HG02763 (cell line): ENCODE data around the gene LRMDA.
A peak's percentile ranks its signal among the peaks of the same experiment; 100 is the strongest.

Experiments
- ATAC-seq: cut with Tn5 transposase; IDR thresholded peaks from one replicate; pipeline ENCODE4 v1.9.1; 2021; ENCODE audit warnings: mild to moderate bottlenecking, moderate library complexity; ENCODE audit not compliant: unreplicated experiment

The LRMDA gene

DNA sequence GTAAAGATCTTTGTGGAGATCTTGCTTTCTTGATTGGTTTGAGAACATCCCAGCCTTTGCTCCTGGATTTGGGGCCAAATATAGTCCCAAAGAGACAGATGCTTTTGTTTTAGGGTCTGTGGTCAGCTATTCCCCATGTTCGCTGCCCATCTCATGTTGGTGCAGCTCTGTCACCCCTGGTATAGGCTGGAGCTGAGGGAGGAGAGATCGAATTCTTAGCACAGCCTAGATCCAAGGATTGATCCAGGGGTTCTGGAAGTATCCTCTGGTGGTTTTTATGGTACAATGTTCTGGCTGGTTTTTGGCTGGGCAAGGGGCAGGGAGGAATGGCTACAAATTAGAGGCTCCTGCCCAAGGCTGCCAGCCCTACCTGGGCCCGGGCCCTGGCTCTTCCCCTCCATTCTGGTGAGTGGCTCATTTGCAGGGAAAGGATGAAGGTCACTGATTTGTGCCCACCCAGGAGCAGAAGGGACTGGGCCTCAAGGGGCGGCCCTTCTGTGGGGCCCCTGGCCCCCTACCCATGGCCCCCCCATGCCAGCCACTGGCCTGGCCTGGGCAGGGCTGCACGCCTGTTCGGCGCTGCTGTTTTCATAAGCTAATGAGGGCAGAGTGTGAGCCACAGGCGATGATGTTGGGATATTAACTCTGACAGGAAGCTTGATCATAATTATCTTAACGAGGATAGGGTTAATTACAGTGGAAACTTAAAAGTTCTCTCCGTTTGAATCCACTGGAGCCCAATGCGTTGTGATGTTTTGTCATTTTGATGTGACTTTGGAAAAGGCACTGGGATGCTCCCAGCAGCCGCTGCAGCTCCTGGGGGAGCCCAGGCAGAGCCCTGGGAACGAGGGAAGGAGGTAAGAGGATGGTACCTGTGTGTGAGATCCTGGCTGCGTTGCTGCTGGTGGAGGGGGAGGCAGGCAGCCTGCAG lies 600.6 kb downstream of the LRMDA start:
- no peak for ATAC-seq

DNA sequence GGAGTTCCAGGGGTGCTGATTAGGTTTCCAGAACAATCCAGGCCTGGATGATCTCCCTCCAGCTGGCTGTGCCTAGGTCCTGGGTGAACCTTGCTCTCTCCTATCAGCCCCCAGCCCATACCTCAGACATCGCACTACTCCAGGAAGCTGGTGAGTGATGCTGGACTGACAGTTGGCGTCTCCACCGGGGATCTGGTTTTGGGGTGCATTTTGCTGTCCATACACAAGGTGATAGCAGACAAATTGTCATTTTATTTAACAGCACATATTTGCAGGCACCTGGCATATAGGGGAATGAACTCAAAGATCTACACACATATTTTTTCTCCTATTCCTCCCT lies 601.2 kb downstream of the LRMDA start:
- ATAC-seq, result no peak

DNA sequence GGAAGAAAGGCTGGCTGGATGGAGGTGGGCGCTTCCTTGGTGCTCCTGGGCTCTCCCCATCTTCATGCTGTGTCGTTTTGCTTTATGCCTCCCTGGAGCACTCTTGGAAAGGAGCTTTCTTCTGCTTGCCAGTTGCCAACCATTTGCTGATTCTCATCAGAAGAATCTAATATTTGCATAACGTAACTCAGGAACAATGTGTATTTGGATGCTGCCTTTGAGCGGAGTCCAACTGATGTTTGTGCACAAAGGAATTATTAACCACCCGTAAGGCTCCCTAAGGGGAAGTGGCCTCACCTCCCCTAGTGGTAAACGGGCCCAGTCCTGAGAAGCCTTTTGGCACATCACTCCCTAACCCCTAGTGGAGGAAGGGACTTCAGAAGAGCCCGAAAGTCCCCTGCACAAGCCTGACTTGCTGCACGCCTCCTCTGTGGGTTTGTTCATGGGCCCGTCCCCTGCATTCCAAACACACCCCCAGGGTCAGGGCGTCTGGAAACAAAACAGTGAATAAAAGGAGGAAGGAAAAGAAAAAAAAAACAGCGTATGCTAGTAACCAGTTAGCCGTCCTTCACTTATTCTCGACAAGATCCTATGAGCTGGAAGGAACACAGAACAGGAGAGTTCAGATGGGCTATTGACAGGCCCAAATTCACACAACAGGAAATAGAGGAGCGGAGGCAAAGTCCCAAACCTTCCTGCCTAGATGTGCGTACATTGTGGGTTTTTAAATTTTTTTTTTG lies 602.2 kb downstream of the LRMDA start:
- ATAC-seq, result no peak

DNA sequence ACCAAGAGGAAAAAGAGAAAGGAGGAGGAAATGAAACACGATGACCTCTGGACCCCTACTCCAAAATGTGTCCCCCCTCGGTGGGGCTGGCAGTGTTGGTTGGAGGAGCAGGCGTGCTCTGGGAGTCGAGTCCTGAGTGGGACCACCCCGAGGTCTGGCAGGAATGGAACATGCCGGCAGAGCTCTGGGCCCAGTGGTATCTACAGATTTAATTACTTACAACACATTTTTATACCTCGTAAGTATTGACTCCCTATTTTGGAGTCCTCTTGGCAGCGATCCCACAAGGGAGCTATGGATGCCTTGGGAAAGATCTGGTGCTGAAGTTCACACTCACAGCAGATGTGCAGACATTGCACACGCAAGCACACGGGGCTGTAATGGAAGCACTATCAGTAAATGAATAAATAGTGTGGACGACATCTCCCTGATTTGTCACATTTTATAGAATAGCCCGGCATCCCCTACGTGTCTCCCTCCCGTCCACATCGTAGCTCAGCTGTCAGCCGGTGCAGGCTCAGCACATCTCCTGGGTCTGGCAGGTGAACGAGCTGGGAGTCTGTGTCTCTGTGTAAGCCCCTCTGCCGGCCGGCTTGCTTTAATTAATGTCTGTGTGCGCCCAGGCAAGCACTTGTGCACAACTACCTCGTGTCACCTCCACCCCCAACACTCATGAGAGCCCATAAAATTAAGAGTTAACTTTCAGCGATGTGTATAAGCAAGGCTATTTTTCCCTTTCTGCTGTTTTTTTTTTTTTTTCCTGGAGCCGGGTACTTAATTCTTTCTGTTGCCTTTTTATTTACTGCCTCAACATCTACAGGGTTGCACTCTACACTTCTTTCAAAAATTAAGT lies 603.2 kb downstream of the LRMDA start:
- no peak for ATAC-seq

DNA sequence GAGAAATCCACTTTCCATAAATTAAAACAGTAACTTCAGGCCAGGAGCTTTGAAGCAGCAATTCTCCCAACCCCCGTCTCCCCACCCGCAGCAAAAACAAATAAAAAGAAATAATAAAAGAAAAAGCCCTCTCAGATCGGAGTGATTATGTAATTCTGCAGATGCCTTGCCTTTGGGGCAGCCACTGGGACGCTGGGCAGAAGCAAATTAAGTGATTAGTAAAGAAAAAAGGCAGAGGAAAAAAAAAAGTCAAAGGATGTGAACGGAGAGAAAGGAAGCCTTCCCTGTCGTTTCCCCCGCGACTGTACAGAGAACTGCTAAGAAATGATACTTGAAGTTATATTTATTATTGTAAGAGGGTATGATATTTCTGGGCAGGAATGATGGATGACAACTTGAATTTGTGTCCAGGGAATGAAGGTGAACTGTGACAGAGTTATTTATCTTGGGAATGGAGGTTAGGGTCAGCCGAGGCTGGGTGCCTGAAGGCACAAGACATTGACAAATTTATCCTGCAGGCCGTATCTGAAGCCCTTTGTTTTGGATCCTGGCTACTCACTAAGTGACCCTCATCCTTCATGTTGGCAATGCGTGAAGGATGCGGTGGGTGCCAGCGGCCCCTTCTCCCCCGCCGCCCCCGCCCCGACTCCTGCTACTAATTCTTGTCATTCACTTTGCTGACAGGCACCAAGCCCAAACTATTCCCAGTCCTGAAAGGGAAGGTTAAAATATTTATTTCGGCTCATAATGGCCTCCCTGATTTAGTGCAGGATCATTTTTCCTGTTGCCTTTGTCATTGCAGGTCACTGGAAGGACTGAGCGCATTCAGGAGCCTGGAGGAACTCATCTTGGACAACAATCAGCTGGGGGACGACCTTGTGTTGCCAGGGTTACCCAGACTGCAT lies 604.0 kb downstream of the LRMDA start:
- no peak for ATAC-seq

DNA sequence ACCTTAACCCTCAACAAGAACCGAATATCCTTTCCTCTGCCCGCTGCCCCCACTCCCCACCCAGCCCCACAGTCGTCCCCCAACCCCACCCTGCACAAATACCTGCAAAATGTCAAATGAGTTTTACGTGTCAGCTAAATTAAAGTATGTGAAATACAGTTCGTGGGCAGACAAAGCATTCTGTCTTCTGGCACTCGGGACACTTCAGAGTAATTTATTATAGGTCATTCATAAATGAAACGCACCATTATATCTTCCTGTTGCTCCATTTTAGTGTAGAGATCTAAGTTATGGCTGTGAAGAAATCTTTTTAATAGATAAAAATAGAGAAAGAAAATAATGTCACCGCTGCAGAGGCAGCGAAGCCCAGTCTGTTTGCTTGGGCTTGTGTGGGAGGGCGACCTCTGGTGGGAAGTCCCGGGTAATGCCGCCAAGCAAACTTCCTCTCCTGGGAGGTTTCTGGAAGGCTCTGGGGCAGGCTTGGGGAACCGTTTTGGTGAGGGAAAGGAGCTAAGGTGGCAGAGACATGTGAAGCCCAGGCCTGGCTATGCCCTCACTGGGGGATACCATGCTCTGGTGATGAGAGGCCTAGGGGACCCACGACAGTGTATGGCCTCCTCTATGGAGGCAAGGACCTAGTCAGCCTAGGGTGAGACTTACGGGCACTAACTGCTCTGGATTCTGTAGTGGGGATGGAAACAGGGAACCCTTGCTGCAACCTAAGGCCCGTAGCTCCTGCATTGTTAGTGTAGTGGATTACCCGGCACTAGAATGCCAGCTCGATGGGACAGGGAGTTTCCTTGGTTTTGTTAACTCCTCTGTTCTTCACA lies 604.9 kb downstream of the LRMDA start:
- peak; percentile 65 for ATAC-seq

DNA sequence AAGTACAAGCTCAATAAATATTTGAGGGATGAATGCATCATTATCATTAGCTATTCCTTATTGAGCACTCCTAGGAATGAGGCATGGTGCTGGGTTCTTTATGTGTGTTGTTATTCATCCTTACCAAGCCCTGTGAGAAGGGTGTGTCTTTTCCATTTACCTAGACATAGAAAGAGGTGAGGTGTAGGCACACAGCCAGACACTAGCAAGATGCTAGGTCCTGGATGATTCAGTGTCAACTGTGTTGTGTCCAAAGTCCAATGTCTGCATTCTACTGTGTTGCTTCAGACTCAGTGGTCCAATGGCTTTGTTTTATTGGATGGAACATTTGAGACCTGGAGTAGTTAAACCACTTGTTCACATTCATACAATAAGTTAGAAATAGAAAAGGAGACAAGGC lies 605.5 kb downstream of the LRMDA start:
- no peak for ATAC-seq

DNA sequence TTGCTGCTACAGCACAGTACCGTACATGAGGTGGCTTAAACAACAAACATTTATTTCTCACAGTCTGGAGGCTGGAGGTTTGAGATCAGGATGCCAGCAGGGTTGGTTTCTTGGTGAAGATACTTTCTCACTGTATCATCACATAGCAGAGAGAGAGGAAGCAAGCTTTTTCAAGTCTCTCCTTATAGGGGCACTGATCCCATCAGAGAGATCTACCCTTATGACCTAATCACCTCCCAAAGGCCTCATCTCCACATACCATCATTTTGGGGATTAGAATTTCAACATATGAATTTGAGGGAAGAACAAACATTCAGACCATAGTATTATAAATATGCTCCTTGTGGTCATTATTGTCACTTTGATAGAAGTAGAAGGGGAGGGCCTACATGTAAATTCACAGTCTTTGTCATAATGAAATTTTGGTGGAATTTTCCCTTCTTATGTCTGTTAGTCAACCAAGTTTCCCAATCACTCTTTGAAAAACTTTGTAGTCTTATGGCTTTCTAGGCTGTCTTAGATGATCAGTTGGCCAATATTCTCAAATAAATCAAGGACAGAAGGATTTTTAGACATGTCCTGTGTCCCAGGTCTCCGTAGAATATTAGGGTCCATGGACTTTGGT lies 606.2 kb downstream of the LRMDA start:
- ATAC-seq, result no peak

DNA sequence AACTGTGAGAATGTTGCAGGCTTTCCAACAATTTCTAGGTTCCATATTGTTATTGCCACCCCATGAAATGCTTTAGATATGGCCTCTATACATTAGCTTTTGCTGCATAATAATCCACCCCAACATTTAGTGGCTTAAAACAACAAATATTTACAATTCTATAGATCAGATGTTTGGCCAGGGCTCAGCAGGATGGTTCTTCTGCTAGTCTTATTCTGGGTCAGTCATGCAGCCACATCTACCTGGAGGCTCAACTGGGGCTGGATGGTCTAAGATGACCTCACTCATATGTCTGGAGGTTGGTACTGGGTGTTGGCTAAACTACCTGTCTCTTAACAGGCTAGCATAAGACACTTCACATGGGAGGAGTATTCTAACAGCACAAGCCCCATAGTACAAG lies 607.3 kb downstream of the LRMDA start:
- ATAC-seq, result no peak

DNA sequence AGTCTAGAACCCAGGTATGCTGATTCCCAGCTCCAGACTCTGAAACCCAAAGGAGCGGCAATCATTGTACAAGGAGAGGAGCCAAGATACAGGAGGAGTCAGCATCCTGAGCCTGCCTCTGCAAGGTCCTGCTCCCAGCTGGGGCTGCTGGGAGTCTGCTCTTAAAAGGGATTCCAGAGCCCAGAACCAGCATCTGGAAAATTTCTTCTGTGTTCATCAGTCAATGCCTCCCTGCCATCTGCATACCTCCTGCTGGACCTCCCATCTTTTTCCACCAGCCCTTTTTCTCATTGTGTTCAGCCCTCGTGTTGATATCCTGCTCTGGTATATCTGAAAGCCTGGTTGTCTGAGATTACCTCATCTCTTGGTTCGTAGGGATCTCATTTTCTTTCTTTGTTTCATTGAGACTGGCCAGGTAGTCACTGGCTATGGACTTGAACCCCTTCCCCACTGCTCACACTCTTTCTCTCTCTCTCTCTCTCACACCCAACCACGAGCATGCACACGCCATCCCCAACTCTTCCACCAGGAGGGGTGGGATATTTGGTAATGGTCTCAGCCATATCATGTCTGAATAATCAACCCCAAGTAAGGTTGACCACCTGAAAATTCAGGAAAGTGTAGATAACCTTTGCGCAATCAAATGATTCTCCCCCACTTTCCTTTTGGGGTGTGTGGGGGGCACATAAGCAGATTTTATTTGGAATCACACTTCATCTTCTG lies 608.8 kb downstream of the LRMDA start:
- ATAC-seq, result no peak

DNA sequence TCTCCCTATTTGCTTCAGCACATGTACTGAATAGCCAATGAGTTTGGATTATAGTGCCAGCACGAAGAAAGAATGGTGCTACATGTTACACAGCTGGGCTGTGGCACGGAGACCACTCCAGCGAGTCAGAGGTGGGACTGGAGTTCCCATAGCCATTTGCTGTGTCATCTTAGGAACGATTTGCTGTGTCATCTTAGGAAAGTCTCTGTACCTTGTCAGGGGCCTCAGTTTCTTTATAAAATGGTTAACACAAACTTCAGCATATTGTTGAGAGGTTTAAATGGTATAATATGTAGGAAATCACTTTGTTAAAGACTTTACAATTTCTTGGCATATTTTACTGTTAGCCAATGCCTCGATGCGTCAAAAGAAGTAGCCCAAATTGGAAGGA lies 609.4 kb downstream of the LRMDA start:
- ATAC-seq, result no peak

DNA sequence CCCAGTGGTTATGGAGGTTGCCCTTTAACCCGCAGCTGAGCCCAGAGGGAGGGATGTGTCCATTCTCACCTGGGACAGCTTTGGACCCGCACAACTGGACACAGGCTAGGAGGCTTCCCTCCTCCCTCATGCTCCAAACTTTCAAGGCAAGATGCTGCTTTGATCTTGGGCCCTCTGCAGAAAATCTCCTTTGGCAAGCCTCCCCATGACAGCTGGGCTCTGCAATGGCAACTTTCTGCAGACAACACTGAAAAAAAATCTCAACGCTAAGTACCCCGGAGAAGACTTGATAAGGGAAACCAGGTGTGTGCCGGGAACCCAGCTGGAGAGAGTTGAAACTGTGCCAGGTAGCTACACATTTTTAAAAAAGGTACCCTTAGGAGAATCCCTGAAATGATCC lies 610.1 kb downstream of the LRMDA start:
- no peak for ATAC-seq

DNA sequence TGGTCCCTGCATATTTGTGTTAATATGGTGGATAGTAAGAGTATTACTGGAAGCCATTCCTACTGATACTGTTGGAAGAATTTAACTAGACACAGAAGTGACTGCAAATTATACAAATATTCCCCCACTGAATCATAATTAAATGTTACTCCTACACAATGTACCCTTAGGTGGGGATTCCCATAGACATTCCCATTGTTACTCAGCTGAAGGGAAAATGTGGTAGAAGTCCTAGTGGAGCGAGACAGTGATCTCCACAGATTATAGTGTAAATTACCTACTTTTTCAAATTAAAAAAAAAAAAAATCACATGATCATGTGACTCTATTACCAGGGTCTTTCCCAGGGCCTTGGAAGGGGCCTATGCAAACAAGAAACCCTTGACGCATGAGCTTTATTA lies 611.8 kb downstream of the LRMDA start:
- no peak for ATAC-seq

DNA sequence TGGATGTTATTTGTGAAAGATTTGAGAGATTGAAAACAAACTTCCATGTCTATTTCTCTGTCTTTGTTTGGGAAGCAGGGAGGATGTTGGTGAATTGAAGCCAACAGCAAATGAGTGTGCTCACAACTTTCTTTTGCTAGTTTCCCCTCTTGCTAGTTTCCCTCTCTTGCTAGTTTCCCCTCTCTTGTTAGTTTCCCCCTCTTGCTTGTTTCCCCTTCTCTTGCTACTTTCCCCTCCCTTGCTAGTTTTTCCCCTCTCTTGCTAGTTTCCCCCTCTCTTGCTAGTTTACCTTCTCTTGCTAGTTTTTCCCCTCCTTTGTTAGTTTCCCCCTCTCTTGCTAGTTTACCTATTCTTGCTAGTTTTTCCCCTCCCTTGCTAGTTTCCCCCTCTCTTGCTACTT lies 613.3 kb downstream of the LRMDA start:
- ATAC-seq, result no peak

DNA sequence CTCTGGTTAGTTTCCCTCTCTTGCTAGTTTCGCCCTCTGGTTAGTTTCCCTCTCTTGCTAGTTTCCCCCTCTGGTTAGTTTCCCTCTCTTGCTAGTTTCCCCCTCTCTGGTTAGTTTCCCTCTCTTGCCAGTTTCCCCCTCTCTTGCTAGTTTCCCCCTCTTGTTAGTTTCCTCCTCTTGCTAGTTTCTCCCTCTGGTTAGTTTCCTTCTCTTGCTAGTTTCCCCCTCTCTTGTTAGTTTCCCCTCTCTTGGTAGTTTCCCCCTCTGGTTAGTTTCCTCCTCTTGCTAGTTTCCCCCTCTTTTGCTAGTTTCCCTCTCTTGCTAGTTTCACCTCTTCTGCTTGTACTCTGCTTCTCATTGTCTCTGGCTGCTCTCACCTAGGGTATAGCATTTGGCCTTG lies 613.8 kb downstream of the LRMDA start:
- no peak for ATAC-seq

DNA sequence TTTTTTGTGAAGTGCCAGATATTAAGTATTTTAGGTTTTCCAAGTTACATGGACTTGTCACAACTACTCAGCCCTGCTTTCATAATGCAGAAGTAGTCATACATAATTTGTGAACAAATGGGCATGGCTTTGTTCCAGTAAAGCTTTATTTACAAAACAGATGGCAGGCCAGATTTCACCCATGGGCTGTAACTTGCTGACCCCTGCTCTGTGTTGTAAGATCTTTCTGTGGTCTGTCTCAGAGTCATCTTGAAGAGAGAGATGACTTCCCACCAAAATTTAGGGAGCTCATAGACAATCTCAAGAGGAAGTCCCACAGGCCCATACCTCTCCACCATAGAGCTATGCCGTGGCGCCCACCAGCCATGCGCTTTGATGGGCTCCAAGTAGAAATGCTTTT lies 616.1 kb downstream of the LRMDA start:
- no peak for ATAC-seq

DNA sequence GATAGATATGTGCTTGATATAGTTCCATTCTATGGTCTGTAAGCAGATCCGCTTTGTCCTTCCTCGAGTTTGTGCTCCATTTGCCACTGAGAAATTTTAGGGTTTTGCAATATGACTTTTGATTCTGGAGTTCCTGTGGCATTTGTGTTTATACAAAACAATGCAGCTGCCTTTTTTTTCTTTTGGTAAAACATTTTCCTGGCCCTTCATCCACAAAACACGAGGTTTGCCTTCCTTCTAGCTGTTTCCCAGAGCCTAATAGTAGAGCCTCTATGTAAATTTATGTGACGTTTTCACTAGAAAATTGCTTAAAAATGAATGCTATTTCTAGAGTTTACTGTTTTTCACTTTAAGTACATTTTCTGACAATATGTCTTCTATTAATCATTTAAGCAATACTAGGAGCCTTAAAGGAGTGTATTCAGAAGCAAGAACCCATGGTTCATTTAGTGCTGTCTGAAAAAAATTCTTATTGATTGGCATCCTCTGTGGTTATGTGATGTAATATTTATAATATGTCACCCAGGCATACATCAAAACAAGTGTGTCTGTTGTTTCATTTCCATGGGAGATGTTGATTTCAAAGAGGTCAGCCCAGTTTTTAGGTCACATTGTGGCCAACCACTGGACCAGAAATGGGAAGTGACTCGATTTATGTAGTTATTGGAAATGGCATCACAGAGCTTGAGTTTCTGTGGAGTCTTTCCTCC lies 618.3 kb downstream of the LRMDA start:
- no peak for ATAC-seq

DNA sequence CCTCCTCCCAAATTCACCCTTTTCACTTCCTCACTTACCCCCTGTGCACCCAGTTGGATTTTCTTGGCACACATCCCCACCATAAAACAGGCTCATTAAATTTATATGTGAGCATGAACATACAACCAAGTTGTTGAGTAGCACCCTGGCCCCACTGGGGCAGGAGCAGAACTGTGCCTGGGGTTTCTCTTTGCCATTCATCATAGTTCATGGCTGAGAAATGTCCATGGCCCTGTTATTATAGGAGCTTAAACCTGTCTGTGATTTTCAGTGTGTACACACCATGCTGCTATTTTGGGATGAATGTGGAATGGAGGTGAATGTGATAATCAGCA lies 618.8 kb downstream of the LRMDA start:
- ATAC-seq, result no peak
